ENCODE results near the gene KLF17.

The KLF17 gene, protein sequence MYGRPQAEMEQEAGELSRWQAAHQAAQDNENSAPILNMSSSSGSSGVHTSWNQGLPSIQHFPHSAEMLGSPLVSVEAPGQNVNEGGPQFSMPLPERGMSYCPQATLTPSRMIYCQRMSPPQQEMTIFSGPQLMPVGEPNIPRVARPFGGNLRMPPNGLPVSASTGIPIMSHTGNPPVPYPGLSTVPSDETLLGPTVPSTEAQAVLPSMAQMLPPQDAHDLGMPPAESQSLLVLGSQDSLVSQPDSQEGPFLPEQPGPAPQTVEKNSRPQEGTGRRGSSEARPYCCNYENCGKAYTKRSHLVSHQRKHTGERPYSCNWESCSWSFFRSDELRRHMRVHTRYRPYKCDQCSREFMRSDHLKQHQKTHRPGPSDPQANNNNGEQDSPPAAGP

GRCh38 chr1:44118682-44119081, at the start of gene KLF17:
Gene KLF17 (plus strand): TSS chr1:44118821. CDS start chr1:44118908, 87 bp downstream.
- no peak for DNase-seq

DNA sequence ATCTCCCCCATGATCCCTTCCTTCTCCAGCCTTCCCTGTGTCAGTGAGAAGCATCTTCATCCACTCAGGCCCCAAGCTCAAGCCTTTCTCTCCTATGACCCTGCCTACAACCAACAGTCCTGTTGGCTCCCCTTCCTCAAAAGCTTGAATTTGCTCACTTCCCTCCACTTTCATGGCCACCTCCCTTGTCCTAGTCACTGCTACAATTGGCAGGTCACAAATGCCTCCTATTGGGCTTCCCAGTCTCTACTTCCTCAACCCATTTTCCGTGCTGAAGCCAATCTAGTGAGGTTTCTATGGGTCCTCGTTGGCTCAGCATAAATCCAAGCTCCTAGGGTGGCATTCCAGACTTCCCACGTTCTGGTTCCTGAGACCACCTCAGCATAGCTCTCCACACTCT, 47.2 kb upstream of the KLF17 start:
- DNase-seq = no peak

- no peak for DNase-seq
Measured at GRCh38 chr1:44072204-44072603, 46.4 kb upstream of the KLF17 start.

- DNase-seq = no peak
Measured at GRCh38 chr1:44072821-44073220, 45.8 kb upstream of the KLF17 start.

DNA sequence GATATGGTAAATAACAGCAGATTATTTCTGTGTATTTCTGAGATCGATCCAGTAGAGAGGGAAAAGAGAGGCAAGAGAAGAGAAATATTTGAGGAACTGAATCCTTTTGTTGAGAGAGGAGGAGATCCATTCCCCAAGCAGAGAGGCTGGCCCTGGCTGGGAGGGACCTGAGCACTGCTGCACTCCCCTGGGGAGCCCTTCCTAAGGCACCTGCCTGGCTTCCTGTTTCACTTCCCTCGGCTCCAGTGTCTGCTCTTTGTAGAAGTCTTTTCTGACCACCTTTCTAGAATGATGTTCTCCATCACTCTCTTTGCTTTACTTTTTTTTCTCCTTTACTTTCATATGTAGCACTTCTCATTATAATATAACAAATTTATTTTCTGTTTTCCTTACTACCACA, 45.1 kb upstream of the KLF17 start:
- DNase-seq = peak in 1 of 2 donors; percentile 9

GRCh38 chr1:44074415-44074814, 44.2 kb upstream of the KLF17 start:
- DNase-seq = no peak

GRCh38 chr1:44076066-44076465, 42.6 kb upstream of the KLF17 start:
- DNase-seq = no peak

DNA sequence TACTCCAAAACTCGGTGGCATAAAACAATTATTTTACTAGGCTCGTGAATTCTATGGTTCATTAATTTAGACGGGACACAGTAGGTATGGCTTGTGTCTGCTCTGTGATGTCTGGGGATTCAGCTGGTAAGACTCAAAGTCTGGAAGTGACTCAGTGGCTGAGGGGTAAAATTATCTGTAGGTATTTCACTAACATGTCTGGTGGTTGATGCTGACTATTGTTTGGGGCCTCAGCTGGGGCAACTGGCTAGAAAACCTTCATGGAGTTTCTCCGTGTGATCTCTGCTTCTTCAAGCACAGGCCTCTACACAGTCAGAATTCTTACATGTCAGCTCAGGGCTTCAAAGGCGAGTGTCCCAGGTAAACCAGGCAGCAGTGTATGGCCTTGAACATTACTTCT, 41.2 kb upstream of the KLF17 start:
- DNase-seq = no peak

- DNase-seq = no peak
Measured at GRCh38 chr1:44078104-44078503, 40.5 kb upstream of the KLF17 start.

DNA sequence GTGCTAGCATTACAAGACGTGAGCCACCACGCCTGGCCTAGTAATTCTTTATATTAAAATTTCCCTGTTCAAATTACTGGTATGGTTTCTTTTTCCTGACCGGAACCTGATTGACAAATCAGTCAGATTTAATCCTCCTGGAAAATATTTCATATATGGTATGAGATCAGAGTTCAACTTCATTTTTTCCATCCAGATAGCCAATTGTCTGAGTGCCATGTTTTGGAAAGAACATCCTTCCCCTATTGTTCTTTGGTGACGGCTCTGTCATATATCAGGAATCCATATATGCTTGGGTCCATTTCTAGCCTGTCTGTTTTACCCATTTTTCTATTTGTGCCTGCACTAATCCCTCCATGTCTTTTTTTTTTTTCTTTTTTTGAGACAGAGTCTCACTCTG, 39.1 kb upstream of the KLF17 start:
- no peak for DNase-seq

DNA sequence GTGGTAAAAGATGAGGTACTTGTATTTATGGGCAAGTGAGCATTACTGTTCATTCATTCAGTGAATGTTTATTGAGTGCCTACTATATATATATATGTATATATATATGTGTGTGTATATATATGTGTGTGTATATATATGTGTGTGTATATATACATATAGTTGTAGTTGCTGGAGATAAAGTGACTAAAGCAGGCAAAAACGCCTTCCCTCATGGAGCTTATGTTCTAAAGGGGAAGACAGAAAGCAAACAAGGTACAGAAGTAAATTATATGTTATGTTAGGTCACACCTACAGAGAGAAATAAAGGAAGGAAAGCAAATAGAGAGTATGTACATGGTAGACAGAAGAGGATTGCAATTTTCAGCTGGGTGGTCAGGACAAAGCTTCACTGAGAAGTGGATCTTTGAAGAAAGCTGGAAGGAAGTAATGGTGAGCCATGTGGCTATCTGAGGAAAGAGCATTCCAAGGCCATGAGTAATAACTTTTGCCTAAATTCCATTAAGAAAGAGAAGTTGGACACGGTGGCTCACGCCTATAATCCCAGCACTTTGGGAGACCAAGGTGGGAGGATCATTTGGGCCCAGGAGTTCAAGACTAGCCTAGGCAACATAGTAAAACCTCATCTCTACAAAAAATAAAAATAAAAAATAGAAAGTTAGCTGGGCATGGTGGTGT, 33.5 kb upstream of the KLF17 start:
- DNase-seq = no peak

DNA sequence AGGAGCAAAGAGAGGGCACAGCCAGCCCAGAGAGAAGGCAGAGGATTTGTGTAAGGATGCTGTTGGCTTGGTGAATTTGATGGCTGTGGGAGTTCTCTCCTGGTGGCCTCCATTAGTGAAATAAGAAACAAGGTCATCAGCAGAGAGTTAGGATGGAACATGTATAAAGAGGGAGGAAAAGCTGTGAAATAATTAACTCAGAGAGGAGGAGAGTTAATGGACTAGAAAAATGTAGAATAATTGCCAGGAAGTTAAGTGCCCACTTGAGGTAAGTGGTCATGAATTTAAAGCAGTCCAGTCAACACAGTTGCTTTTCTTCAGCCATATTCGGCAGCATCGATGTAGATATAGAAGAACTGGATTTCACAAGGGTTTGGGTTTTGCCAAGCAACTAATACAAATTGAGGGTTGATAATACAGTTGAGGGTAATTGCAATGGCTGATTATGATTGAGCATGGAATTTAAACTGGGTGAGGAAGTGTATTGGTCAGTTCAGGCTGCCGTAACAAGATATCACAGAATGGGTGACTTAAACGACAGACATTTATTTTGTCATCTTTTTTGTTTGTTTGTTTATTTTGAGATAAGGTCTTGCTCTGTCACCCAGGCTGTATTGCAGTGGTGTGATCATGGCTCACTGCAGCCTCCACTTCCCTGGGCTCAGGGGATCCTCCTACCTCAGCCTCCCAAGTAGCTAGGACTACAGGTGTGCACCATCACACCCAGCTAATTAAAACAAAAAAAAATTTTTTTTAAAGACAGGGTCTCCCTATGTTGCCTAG, 31.7 kb upstream of the KLF17 start:
- no peak for DNase-seq

- no peak for DNase-seq
Measured at GRCh38 chr1:44089371-44090048, 29.1 kb upstream of the KLF17 start.

DNA sequence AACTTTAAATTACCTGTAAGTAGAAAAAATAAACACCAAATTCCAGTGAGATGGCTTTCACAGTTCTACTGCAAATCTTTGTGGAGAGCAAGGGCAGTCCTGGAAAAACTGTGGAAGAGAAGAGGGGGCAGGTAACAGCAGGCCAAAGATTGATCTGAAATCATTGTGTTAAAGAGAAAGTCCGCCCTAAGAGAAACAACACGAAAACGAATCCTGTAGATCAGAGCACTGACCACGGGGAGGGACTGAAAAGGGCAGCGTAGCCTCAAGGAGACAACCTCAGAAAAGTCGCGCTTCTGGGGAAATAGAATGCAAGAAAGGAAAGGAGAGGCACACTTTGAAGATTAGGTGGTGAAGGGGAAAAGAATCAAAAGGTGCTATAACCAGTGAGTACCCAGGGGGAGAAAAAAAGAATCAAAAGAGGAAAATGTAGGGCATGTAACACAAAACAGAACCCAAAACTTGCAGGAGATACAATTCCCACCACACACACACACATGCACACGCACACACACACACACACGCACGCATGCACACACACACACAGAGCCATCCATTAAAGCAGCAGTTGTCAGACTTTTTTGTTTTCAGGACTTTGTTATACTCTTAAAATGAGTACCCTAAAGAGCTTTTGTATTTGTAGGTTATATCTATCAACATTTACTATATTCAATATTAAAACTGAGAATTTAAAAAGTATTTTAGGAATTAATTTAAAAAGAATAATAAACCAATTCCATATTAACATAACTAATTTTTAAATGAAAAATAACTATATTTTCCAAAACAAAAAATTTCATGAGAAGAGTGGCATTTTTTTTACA, 28.0 kb upstream of the KLF17 start:
- no peak for DNase-seq

GRCh38 chr1:44094047-44094446, 24.6 kb upstream of the KLF17 start:
- no peak for DNase-seq

DNA sequence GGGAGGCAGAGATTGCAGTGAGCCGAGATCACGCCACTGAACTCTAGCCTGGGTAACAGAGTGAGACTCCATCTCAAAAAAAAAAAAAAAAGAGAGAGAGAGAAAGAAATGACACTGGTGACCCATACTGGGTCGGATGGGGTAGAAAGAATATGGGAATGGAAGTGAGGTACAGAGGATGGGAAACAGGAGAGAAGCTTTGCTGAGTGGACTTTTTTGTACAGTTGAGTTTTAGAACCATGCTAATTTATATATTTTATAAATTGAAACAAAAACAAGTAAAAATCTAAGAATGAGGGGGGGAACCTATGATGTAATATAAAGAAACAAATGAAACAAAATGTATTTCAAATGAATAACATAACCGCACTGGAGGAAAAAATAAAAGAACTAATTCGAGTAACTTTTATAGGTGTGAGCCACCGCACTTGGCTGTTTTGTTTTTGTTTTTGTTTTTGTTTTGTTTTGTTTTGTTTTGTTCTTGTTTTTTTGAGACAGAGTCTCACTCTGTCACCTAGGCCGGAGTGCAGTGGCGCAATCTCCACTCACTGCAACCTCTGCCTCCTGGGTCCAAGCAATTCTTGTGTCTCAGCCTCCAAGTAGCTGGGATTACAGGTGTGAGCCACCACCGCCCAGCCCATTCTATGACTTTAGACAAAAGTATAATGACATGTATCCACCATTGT, 18.3 kb upstream of the KLF17 start:
- DNase-seq = no peak

- DNase-seq = no peak
Measured at GRCh38 chr1:44101328-44101727, 17.3 kb upstream of the KLF17 start.

DNA sequence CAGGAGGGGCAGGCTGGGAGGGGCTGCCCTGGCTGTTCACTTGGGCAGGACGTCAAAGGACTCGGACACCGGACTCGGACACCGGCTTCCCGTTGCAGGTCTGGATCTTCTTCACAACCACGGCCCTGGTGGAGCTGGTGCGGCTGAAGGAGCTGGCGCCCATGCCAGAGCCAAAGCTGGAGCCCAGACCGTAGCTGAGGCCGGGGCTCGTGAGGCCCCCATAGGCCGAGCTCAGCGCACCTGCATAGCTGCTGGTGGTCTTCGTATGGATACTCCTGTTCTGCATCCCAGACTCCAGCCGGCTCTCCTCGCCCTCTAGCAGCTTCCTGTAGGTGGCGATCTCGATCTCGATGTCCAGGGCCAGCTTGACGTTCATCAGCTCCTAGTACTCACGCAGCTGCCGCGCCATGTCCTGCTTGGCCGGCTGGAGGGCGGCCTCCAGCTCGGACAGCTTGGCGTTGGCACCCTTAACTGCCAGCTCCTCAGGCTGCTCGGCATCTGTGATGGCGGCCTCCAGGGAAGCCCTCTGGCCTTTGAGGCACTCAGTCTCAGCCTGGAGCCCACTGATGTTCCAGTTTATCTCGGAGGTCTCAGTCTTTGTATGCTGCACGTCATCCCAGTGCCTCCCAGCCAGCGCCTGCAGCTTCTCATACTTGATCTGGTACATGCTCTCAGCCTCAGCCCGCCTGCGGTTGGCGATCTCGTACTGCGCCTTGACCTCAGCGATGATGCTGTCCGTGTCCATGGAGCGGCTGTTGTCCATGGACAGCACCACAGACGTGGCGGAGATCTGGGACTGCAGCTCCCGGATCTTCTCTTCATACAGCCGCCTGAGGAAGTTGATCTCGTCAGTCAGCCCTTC, 15.1 kb upstream of the KLF17 start:
- DNase-seq = no peak

DNA sequence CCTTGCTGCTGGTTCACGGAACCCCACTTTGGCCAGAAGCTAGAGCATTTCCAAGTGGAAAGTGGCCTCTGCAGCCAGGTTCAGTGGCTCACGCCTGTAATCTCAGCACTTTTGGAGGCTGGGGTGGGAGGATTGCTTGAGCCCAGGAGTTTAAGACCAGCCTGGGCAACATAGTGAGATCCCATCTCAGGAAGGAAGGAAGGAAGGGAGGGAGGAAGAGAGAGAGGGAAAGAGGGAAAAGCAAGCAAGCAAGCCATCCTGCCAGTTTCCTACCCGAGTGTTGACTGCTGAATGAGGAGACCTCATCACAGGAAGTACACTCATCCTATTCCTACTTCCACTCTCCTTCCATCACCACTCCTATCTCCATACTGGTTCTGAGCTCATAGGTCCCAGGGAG, 12.8 kb upstream of the KLF17 start:
- no peak for DNase-seq

- no peak for DNase-seq
Measured at GRCh38 chr1:44108241-44108640, 10.4 kb upstream of the KLF17 start.

- DNase-seq = no peak
Measured at GRCh38 chr1:44108971-44109370, 9.7 kb upstream of the KLF17 start.

Data from CD4-positive, alpha-beta T cell treated with Interleukin-1 beta for 1 hour (primary cell).